Naive thymus-derived CD4-positive, alpha-beta T cell (primary cell): ENCODE measurements around the gene NTM. TPM values are rescaled to one million over a fixed set of nuclear protein-coding genes. Genes with fewer than 3 reads are reported as not detected.

Experiments used
- ATAC-seq: fragments of 150-1000 bp; cut with Tn5 transposase; 2 replicates; pipeline ENCODE4 v1.10.0; 2021; ENCODE audit warnings: mild to moderate bottlenecking, moderate library complexity
- CTCF ChIA-PET: fragments of 350-600 bp; sonication (Branson Sonifier 250); formaldehyde crosslinking; loops from one replicate; lab custom pipeline; 2021; ENCODE audit warnings: antibody characterized with exemption; lab: Charles Lee
- POLR2A ChIA-PET: fragments of 350-600 bp; sonication (Branson Sonifier 250); formaldehyde crosslinking; loops from one replicate; lab custom pipeline; 2021; ENCODE audit warnings: antibody characterized with exemption, inconsistent platforms; lab: Charles Lee
- DNase-seq, 9 donors: peaks; one replicate each; pipeline versions ENCODE4 v3.0.0 to v3.0.0-alpha.2; 2020 to 2022; ENCODE audit warnings: mixed read lengths in 1 of 9
- H3K27ac ChIP-seq: one replicate; pipeline ENCODE4 v1.7.0; 2013; ENCODE audit warnings: mild to moderate bottlenecking, low read depth, low read length, moderate library complexity
- H3K27me3 ChIP-seq, 2 donors: one replicate each; pipeline ENCODE4 v1.7.0; 2013; ENCODE audit warnings: low read length in 2 of 2, mild to moderate bottlenecking in 2 of 2, moderate library complexity in 2 of 2; ENCODE audit not compliant: control insufficient read depth in 2 of 2, insufficient read depth in 2 of 2
- H3K36me3 ChIP-seq, 3 experiments: 1 replicate in 2 of 3; 2 replicates in 1 of 3; pipeline ENCODE4 v1.7.0; 2013; ENCODE audit warnings: low read length in 3 of 3, mild to moderate bottlenecking in 3 of 3, moderate library complexity in 1 of 3; ENCODE audit not compliant: insufficient read depth in 3 of 3, control insufficient read depth in 2 of 3
- H3K4me1 ChIP-seq, 2 donors: one replicate each; pipeline ENCODE4 v1.7.0; 2013; ENCODE audit warnings: low read length in 2 of 2, mild to moderate bottlenecking in 2 of 2, moderate library complexity in 1 of 2; ENCODE audit not compliant: control insufficient read depth in 2 of 2, insufficient read depth in 2 of 2
- H3K4me3 ChIP-seq: 2 replicates; pipeline ENCODE4 v1.7.0; 2013; ENCODE audit warnings: mild to moderate bottlenecking, low read length
- H3K9me3 ChIP-seq, 3 experiments: 1 replicate in 2 of 3; 2 replicates in 1 of 3; pipeline ENCODE4 v1.7.0; 2013; ENCODE audit warnings: low read length in 3 of 3; ENCODE audit not compliant: control insufficient read depth in 2 of 3
- H3K27ac Mint-ChIP-seq, 9 donors: one replicate each; pipeline ENCODE4 v1.8.0; 2020 to 2022; ENCODE audit warnings: mixed read lengths in 9 of 9, mild to moderate bottlenecking in 8 of 9, moderate library complexity in 5 of 9, inconsistent platforms in 2 of 9
- H3K27me3 Mint-ChIP-seq, 5 donors: one replicate each; pipeline ENCODE4 v1.8.0; 2021 to 2022; ENCODE audit warnings: mixed read lengths in 5 of 5, mild to moderate bottlenecking in 1 of 5
- H3K36me3 Mint-ChIP-seq, 5 donors: one replicate each; pipeline ENCODE4 v1.8.0; 2020 to 2022; ENCODE audit warnings: mixed read lengths in 5 of 5, mild to moderate bottlenecking in 3 of 5, inconsistent platforms in 1 of 5
- H3K4me1 Mint-ChIP-seq, 7 donors: one replicate each; pipeline ENCODE4 v1.8.0; 2020 to 2022; ENCODE audit warnings: mixed read lengths in 7 of 7, mild to moderate bottlenecking in 3 of 7, inconsistent platforms in 1 of 7
- H3K4me3 Mint-ChIP-seq, 10 donors: one replicate each; pipeline ENCODE4 v1.8.0; 2020 to 2022; ENCODE audit warnings: mild to moderate bottlenecking in 10 of 10, mixed read lengths in 10 of 10, moderate library complexity in 6 of 10, inconsistent platforms in 2 of 10
- H3K9me3 Mint-ChIP-seq, 11 donors: one replicate each; pipeline ENCODE4 v1.8.0; 2020 to 2022; ENCODE audit warnings: mixed read lengths in 11 of 11, mild to moderate bottlenecking in 4 of 11, inconsistent platforms in 1 of 11, moderate library complexity in 1 of 11
- intact Hi-C, 2 donors: fragments of 100-400 bp; cut with micrococcal nuclease; formaldehyde crosslinking; loops; one replicate each; pipeline ENCODE4 v1.15.1; 2023
- polyA plus RNA-seq, 2 donors: library from polyadenylated mRNA; unstranded; fragments of 300-500 nt; fragmentation: Illumina TruSeq; gene quantifications; one replicate each; pipeline ENCODE4 v1.2.3, GENCODE V29; 2021
- total RNA-seq, 6 experiments: library from RNA in 5 of 6; stranded (reverse) in 5 of 6; gene quantifications; 1 replicate in 5 of 6; 2 replicates in 1 of 6; pipeline ENCODE4 v1.2.3 and lab custom pipeline; 2021 to 2026

NTM gene
- total and polyA plus RNA-seq, 7 experiments from 2014 or later = not detected

- no peak for ATAC-seq
- POLR2A ChIA-PET = no interaction called here
These were observed 16.6 kb upstream of the NTM start for GRCh38 chr11:131353766-131354165.

GRCh38 chr11:131354251-131354701, 16.1 kb upstream of the NTM start:
- Mint-ChIP-seq H3K4me3 (no peak overlapping the region), H3K4me1 (no peaks in the 10 kb centered on the region), H3K9me3 (peaks cover 0 to 14% (median 4%) of the 10 kb centered on the region in 11 donors), H3K36me3 (no peaks in the 10 kb centered on the region), H3K27me3 (peaks cover 0 to 10% (median 0%) of the 10 kb centered on the region in 5 donors), H3K27ac (no peak overlapping the region)
- ATAC-seq = no peak
- Histone ChIP-seq H3K9me3 (no peaks in the 10 kb centered on the region), H3K4me1 (no peaks in the 10 kb centered on the region), H3K36me3 (no peaks in the 10 kb centered on the region), H3K27me3 (no peaks in the 10 kb centered on the region), H3K27ac (no peak overlapping the region), H3K4me3 (no peak overlapping the region)
- ChIA-PET POLR2A (no interaction called here), CTCF (no interaction called here)
- intact Hi-C loops = no loop called here
- DNase-seq = no peak

More at GRCh38 chr11:131353766-131354165, 16.6 kb upstream of the NTM start:
- Mint-ChIP-seq H3K4me1 (no peaks in the 10 kb centered on the region), H3K9me3 (peaks cover 0 to 14% (median 4%) of the 10 kb centered on the region in 11 donors), H3K27me3 (peaks cover 0 to 10% (median 0%) of the 10 kb centered on the region in 5 donors), H3K27ac (no peak overlapping the region), H3K36me3 (no peaks in the 10 kb centered on the region), H3K4me3 (no peak overlapping the region)
- Histone ChIP-seq H3K9me3 (no peaks in the 10 kb centered on the region), H3K27me3 (no peaks in the 10 kb centered on the region), H3K4me3 (no peak overlapping the region), H3K4me1 (no peaks in the 10 kb centered on the region), H3K36me3 (no peaks in the 10 kb centered on the region), H3K27ac (no peak overlapping the region)
- no peak for DNase-seq
- intact Hi-C loops = no loop called here
- CTCF ChIA-PET = no interaction called here

- CTCF ChIA-PET = no interaction called here
- no peaks in the 10 kb centered on the region for H3K36me3 Mint-ChIP-seq
These were observed 14.2 kb upstream of the NTM start for GRCh38 chr11:131356206-131356605.

GRCh38 chr11:131365329-131365930, 5.0 kb upstream of the NTM start:
- H3K36me3 Mint-ChIP-seq = no peaks in the 10 kb centered on the region
- CTCF ChIA-PET = no interaction called here

More at GRCh38 chr11:131356206-131356605, 14.2 kb upstream of the NTM start:
- Mint-ChIP-seq H3K9me3 (peaks cover 0 to 13% (median 4%) of the 10 kb centered on the region in 11 donors), H3K4me1 (no peaks in the 10 kb centered on the region), H3K4me3 (no peak overlapping the region), H3K27ac (no peak overlapping the region), H3K27me3 (peaks cover 0 to 10% (median 0%) of the 10 kb centered on the region in 5 donors)
- no peaks in the 10 kb centered on the region for H3K27me3 ChIP-seq
- no peak for DNase-seq
- ATAC-seq = no peak
- intact Hi-C loops = no loop called here
- H3K27ac ChIP-seq = no peak overlapping the region
- no peaks in the 10 kb centered on the region for H3K4me1 ChIP-seq
- H3K36me3 ChIP-seq = no peaks in the 10 kb centered on the region
- no peak overlapping the region for H3K4me3 ChIP-seq
- no peaks in the 10 kb centered on the region for H3K9me3 ChIP-seq
- POLR2A ChIA-PET = no interaction called here

DNA sequence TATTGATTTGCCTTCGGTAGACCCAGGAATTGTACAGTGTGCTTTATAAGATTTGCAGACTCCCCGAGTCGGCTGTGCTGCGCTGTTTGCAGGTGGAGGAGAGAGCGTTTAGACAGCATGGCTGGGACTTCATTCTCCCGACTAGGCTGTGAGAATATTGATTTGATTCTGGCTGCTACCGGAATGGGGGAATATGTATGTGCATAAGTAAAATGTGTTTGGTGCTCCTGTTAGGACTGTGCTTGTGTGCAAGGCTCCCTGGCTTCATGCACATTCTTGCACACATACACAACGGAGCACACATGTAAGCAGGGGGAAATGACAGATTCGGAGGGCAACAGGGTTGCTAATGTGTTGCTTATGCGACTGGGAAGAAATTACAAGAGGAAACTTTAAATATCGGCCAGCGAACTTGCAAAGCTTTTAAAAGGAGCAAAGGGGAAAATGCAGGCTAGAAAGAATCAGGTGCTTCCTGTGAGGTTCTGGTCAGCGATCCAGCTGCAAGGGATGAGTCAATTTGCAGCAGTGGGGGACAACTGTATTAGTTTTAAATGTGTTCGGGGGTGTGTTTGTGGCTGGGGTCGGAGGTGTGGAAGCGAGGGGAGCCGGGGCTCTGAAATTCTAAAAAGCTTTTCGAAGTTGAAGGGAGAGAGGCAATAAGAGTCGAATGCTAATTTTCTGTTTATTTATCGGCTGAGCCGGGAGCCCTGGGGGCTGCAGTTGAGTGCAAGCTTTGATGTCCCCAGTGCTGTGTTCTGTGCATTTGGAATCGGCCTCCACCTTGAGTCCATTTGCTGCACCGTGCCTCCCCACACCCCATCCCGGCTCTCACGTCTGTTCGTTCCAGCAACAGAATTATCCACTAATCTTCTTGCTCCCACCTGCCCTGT, 731 bp downstream of the NTM start:
- H3K36me3 ChIP-seq = no peaks in the 10 kb centered on the region
- DNase-seq (no peak), ATAC-seq (no peak)
- H3K27me3 Mint-ChIP-seq = peaks cover 3 to 19% (median 11%) of the 10 kb centered on the region in 5 donors
- POLR2A ChIA-PET = no interaction called here
- no peak overlapping the region for H3K27ac Mint-ChIP-seq
- CTCF ChIA-PET = no interaction called here
- H3K4me3 ChIP-seq = no peak overlapping the region
- peaks cover 0 to 9% (median 0%) of the 10 kb centered on the region in 11 donors for H3K9me3 Mint-ChIP-seq
- no peaks in the 10 kb centered on the region for H3K4me1 ChIP-seq
- H3K27me3 ChIP-seq = no peaks in the 10 kb centered on the region
- no peak overlapping the region for H3K4me3 Mint-ChIP-seq
- H3K27ac ChIP-seq = no peak overlapping the region
- no peaks in the 10 kb centered on the region for H3K9me3 ChIP-seq
- intact Hi-C loops = no loop called here
- H3K4me1 Mint-ChIP-seq = no peaks in the 10 kb centered on the region
- peaks cover 0 to 2% (median 0%) of the 10 kb centered on the region in 5 donors for H3K36me3 Mint-ChIP-seq

More at GRCh38 chr11:131365329-131365930, 5.0 kb upstream of the NTM start:
- Histone ChIP-seq H3K4me3 (no peak overlapping the region), H3K27ac (no peak overlapping the region), H3K27me3 (no peaks in the 10 kb centered on the region), H3K36me3 (no peaks in the 10 kb centered on the region), H3K9me3 (no peaks in the 10 kb centered on the region), H3K4me1 (no peaks in the 10 kb centered on the region)
- DNase-seq = no peak
- Mint-ChIP-seq H3K27me3 (peaks cover 0 to 9% (median 3%) of the 10 kb centered on the region in 5 donors), H3K4me3 (no peak overlapping the region), H3K9me3 (peaks cover 0 to 4% (median 2%) of the 10 kb centered on the region in 11 donors), H3K27ac (no peak overlapping the region), H3K4me1 (no peaks in the 10 kb centered on the region)
- POLR2A ChIA-PET = no interaction called here
- intact Hi-C loops = no loop called here
- no peak for ATAC-seq

- ChIA-PET CTCF (no interaction called here), POLR2A (no interaction called here)
- no peak overlapping the region for H3K27ac Mint-ChIP-seq
- intact Hi-C loops = no loop called here
- peaks cover 3 to 22% (median 11%) of the 10 kb centered on the region in 5 donors for H3K27me3 Mint-ChIP-seq
- H3K9me3 Mint-ChIP-seq = peaks cover 0 to 9% (median 0%) of the 10 kb centered on the region in 11 donors
- ATAC-seq = no peak
- no peaks in the 10 kb centered on the region for H3K4me1 ChIP-seq
- H3K4me1 Mint-ChIP-seq = no peaks in the 10 kb centered on the region
- H3K9me3 ChIP-seq = no peaks in the 10 kb centered on the region
- H3K36me3 ChIP-seq = no peaks in the 10 kb centered on the region
- H3K4me3 Mint-ChIP-seq = no peak overlapping the region
- H3K4me3 ChIP-seq = no peak overlapping the region
- H3K27me3 ChIP-seq = no peaks in the 10 kb centered on the region
- no peak overlapping the region for H3K27ac ChIP-seq
- DNase-seq = no peak
- peaks cover 0 to 4% (median 0%) of the 10 kb centered on the region in 5 donors for H3K36me3 Mint-ChIP-seq
These were observed 1.3 kb downstream of the NTM start for GRCh38 chr11:131371791-131372104.
